GM18867 (cell line): ENCODE results near the gene DNMT1.
"Not testable (repeated sequence)": the region's sequence is repeated elsewhere in the genome, so short reads cannot be mapped to it uniquely, and the experiment has no call there.

Source experiments
- ATAC-seq: cut with Tn5 transposase; IDR thresholded peaks from one replicate; pipeline ENCODE4 v1.9.1; 2021; ENCODE audit warnings: mild to moderate bottlenecking, moderate library complexity; ENCODE audit not compliant: unreplicated experiment

DNMT1 gene

GRCh38 chr19:10194500-10195198 is at the start of gene DNMT1:
DNMT1 (minus strand) TSS chr19:10194953; CDS start chr19:10194899, 54 bp downstream.
- ATAC-seq: peak; percentile 83

- ATAC-seq: no peak
These were observed 48.9 kb upstream of the DNMT1 start for GRCh38 chr19:10243606-10244005.

GRCh38 chr19:10241826-10242449 is 47.2 kb upstream of the DNMT1 start:
- ATAC-seq: not testable (repeated sequence)

GRCh38 chr19:10238172-10238783 is 43.5 kb upstream of the DNMT1 start:
- no peak for ATAC-seq

GRCh38 chr19:10237702-10238101 is 42.9 kb upstream of the DNMT1 start:
- ATAC-seq: no peak

GRCh38 chr19:10235409-10235808 is 40.7 kb upstream of the DNMT1 start:
- not testable (repeated sequence) for ATAC-seq

- ATAC-seq: no peak
These were observed 40.2 kb upstream of the DNMT1 start for GRCh38 chr19:10235003-10235402.

- no peak for ATAC-seq
These were observed 39.2 kb upstream of the DNMT1 start for GRCh38 chr19:10233946-10234345.

GRCh38 chr19:10231612-10232228 is 37.0 kb upstream of the DNMT1 start:
- ATAC-seq: no peak

GRCh38 chr19:10230861-10231611 is 36.3 kb upstream of the DNMT1 start, which contains the start of gene S1PR2:
S1PR2 (minus strand) TSS chr19:10231331; CDS start chr19:10224905, 6,426 bp downstream.
- ATAC-seq: peak; percentile 48

GRCh38 chr19:10230173-10230860 is 35.6 kb upstream of the DNMT1 start:
- no peak for ATAC-seq

GRCh38 chr19:10228920-10229319 is 34.2 kb upstream of the DNMT1 start:
- ATAC-seq: no peak

- no peak for ATAC-seq
These were observed 33.6 kb upstream of the DNMT1 start for GRCh38 chr19:10228393-10228792.

GRCh38 chr19:10227026-10227971 is 32.5 kb upstream of the DNMT1 start:
- no peak for ATAC-seq

- ATAC-seq: no peak
These were observed 31.7 kb upstream of the DNMT1 start for GRCh38 chr19:10226376-10227025.

- ATAC-seq: no peak
These were observed 31.2 kb upstream of the DNMT1 start for GRCh38 chr19:10226021-10226375.

- no peak for ATAC-seq
These were observed 29.6 kb upstream of the DNMT1 start for GRCh38 chr19:10224337-10224736.

GRCh38 chr19:10223488-10224213 is 28.9 kb upstream of the DNMT1 start:
- no peak for ATAC-seq
